Measurements from ENCODE around the gene SPATA33. TPM values are rescaled to one million over a fixed set of nuclear protein-coding genes. Genes with fewer than 3 reads are reported as not detected.

Gene SPATA33
- total RNA-seq, 6 experiments from 2014 or later: 6.3 to 10.1 (median 7.8) TPM

- Mint-ChIP-seq H3K36me3 (ENCODE audit: low read depth) (peaks cover 5% of the 10 kb centered on the region), H3K9me3 (no peaks in the 10 kb centered on the region), H3K4me3 (no peak overlapping the region), H3K27me3 (ENCODE audit: insufficient read depth) (no peaks in the 10 kb centered on the region), H3K27ac (peak overlapping the region; percentile 92), H3K4me1 (ENCODE audit: low read depth) (peaks cover 30% of the 10 kb centered on the region)
- no peak for DNase-seq
- no peak for TF ChIP-seq CTCF (IDR thresholded peaks at IDR 0.05)
Observed at GRCh38 chr16:89717688-89718505, 60.3 kb downstream of the SPATA33 start.

Other genes with a start within 250 kb of the SPATA33 start
- 100 to 1,000 TPM; 110 to 120 (median 116) TPM for gene ANKRD11, start 167.3 kb upstream of the SPATA33 start, total RNA-seq (2021; fragmentation: NEBNext Ultra II Directional; extraction: Animal tissue kit (Norgen Biotek cat#: 25700))
- 10 to 100 TPM; 81.5 to 97.0 (median 89.6) TPM for gene SPG7, start 149.4 kb upstream of the SPATA33 start, total RNA-seq (2021; fragmentation: NEBNext Ultra II Directional; extraction: Animal tissue kit (Norgen Biotek cat#: 25700))
- gene RPL13, start 97.2 kb upstream of the SPATA33 start, total RNA-seq (2021; fragmentation: NEBNext Ultra II Directional; extraction: Animal tissue kit (Norgen Biotek cat#: 25700)): 1,000 to 10,000 TPM; 1,572 to 1,808 (median 1,628) TPM
- 10 to 100 TPM; 17.6 to 22.2 (median 19.3) TPM for gene CPNE7, start 82.1 kb upstream of the SPATA33 start, total RNA-seq (2021; fragmentation: NEBNext Ultra II Directional; extraction: Animal tissue kit (Norgen Biotek cat#: 25700))
- not detected for gene DPEP1, start 44.2 kb upstream of the SPATA33 start, total RNA-seq (2021; fragmentation: NEBNext Ultra II Directional; extraction: Animal tissue kit (Norgen Biotek cat#: 25700))
- 10 to 100 TPM; 85.6 to 93.1 (median 87.2) TPM for gene CHMP1A, start 128 bp upstream of the SPATA33 start, total RNA-seq (2021; fragmentation: NEBNext Ultra II Directional; extraction: Animal tissue kit (Norgen Biotek cat#: 25700))
- 10 to 100 TPM; 45.5 to 61.7 (median 48.6) TPM for gene CDK10, start 28.9 kb downstream of the SPATA33 start, total RNA-seq (2021; fragmentation: NEBNext Ultra II Directional; extraction: Animal tissue kit (Norgen Biotek cat#: 25700))
- 1 to 10 TPM; 5.6 to 6.9 (median 5.9) TPM for gene SPATA2L, start 43.9 kb downstream of the SPATA33 start, total RNA-seq (2021; fragmentation: NEBNext Ultra II Directional; extraction: Animal tissue kit (Norgen Biotek cat#: 25700))
- gene VPS9D1, start 63.1 kb downstream of the SPATA33 start, total RNA-seq (2021; fragmentation: NEBNext Ultra II Directional; extraction: Animal tissue kit (Norgen Biotek cat#: 25700)): 10 to 100 TPM; 12.7 to 19.3 (median 16.1) TPM
- 10 to 100 TPM in 3 of 6 experiments, 1 to 10 TPM in 3; 7.8 to 16.7 (median 9.7) TPM for gene ZNF276, start 63.7 kb downstream of the SPATA33 start, total RNA-seq (2021; fragmentation: NEBNext Ultra II Directional; extraction: Animal tissue kit (Norgen Biotek cat#: 25700))
- gene FANCA, start 158.8 kb downstream of the SPATA33 start, total RNA-seq (2021; fragmentation: NEBNext Ultra II Directional; extraction: Animal tissue kit (Norgen Biotek cat#: 25700)): 10 to 100 TPM; 13.6 to 26.3 (median 21.9) TPM
- 1 to 10 TPM; 1.5 to 2.5 (median 1.9) TPM for gene SPIRE2, start 170.6 kb downstream of the SPATA33 start, total RNA-seq (2021; fragmentation: NEBNext Ultra II Directional; extraction: Animal tissue kit (Norgen Biotek cat#: 25700))
- gene TCF25, start 215.8 kb downstream of the SPATA33 start, total RNA-seq (2021; fragmentation: NEBNext Ultra II Directional; extraction: Animal tissue kit (Norgen Biotek cat#: 25700)): 100 to 1,000 TPM; 157 to 202 (median 170) TPM

Data from HFFc6 (cell line).